Measurements from ENCODE around the gene SCLY.

- TF ChIP-seq, protein P1, sequence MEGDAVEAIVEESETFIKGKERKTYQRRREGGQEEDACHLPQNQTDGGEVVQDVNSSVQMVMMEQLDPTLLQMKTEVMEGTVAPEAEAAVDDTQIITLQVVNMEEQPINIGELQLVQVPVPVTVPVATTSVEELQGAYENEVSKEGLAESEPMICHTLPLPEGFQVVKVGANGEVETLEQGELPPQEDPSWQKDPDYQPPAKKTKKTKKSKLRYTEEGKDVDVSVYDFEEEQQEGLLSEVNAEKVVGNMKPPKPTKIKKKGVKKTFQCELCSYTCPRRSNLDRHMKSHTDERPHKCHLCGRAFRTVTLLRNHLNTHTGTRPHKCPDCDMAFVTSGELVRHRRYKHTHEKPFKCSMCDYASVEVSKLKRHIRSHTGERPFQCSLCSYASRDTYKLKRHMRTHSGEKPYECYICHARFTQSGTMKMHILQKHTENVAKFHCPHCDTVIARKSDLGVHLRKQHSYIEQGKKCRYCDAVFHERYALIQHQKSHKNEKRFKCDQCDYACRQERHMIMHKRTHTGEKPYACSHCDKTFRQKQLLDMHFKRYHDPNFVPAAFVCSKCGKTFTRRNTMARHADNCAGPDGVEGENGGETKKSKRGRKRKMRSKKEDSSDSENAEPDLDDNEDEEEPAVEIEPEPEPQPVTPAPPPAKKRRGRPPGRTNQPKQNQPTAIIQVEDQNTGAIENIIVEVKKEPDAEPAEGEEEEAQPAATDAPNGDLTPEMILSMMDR (IDR thresholded peaks at IDR 0.05) = no peak
- TF ChIP-seq POLR2AphosphoS5 (IDR thresholded peaks at IDR 0.05) = no peak
Measured at GRCh38 chr2:238119756-238120462, 59.1 kb downstream of the SCLY start.

All from suprapubic skin (tissue), 3 donors.